ENCODE data around the gene UBFD1.

UBFD1 gene

GRCh38 chr16:23527961-23528643 is 29.4 kb upstream of the UBFD1 start:
- no peak overlapping the region for H3K4me3 ChIP-seq (ENCODE audit: low read length)
- DNase-seq (ENCODE audit: low read depth): no peak
- TF ChIP-seq CTCF (conservative IDR thresholded peaks at IDR 0.05; ENCODE audit: low read depth, low read length): no peak

GRCh38 chr16:23528644-23529310 is 28.8 kb upstream of the UBFD1 start:
- TF ChIP-seq CTCF (conservative IDR thresholded peaks at IDR 0.05; ENCODE audit: low read depth, low read length): no peak
- no peak for DNase-seq (ENCODE audit: low read depth)
- no peak overlapping the region for H3K4me3 ChIP-seq (ENCODE audit: low read length)

GRCh38 chr16:23530062-23530461 is 27.5 kb upstream of the UBFD1 start:
- no peak overlapping the region for H3K4me3 ChIP-seq (ENCODE audit: low read length)
- no peak for TF ChIP-seq CTCF (conservative IDR thresholded peaks at IDR 0.05; ENCODE audit: low read depth, low read length)
- DNase-seq (ENCODE audit: low read depth): no peak

GRCh38 chr16:23532448-23532847 is 25.1 kb upstream of the UBFD1 start:
- TF ChIP-seq CTCF (conservative IDR thresholded peaks at IDR 0.05; ENCODE audit: low read depth, low read length): no peak
- DNase-seq (ENCODE audit: low read depth): no peak
- H3K4me3 ChIP-seq (ENCODE audit: low read length): no peak overlapping the region

- no peak for DNase-seq (ENCODE audit: low read depth)
- H3K4me3 ChIP-seq (ENCODE audit: low read length): no peak overlapping the region
- TF ChIP-seq CTCF (conservative IDR thresholded peaks at IDR 0.05; ENCODE audit: low read depth, low read length): no peak
Measured at GRCh38 chr16:23534868-23535860, 22.4 kb upstream of the UBFD1 start.

- TF ChIP-seq CTCF (conservative IDR thresholded peaks at IDR 0.05; ENCODE audit: low read depth, low read length): no peak
- no peak for DNase-seq (ENCODE audit: low read depth)
- H3K4me3 ChIP-seq (ENCODE audit: low read length): no peak overlapping the region
Measured at GRCh38 chr16:23535901-23536300, 21.6 kb upstream of the UBFD1 start.

All from retinal pigment epithelial cell (primary cell).